GM21717 (cell line): ENCODE measurements around the gene BOLA2B.

ENCODE experiments used
- ATAC-seq: cut with Tn5 transposase; IDR thresholded peaks from one replicate; pipeline ENCODE4 v1.9.1; 2021; ENCODE audit warnings: mild to moderate bottlenecking, moderate library complexity; ENCODE audit not compliant: unreplicated experiment

Gene BOLA2B

DNA sequence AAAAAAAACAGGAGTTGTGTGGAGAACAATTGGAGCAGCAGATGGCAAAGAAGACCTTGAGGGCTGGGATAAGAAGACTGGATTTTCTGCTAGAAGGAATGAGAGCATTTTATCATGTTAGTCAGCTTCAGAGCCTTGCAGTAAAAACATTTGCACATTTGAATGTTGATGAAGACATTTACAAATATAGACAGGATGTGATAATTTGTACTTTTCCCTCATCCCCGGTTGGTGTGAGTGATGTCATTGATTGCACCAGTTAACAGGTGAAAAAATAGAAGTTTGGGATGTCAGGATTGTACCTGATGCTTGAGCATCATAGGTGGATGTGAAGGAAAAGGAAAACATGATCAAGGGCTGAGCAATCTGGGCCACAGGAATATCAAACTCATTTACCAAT lies 47.8 kb downstream of the BOLA2B start:
- no peak for ATAC-seq

DNA sequence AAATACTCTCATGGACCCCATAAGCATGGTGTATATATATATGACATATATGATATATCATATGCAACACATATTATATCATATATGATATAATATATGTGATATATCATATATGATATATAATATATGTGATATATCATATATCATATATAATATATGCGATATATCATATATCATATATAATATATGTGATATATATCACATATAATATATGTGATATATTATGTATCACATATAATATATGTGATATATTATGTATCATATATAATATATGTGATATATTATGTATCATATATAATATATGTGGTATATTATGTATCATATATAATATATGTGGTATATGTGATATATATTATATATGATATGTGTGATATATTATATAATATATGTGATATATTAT lies 48.5 kb downstream of the BOLA2B start:
- no peak for ATAC-seq

DNA sequence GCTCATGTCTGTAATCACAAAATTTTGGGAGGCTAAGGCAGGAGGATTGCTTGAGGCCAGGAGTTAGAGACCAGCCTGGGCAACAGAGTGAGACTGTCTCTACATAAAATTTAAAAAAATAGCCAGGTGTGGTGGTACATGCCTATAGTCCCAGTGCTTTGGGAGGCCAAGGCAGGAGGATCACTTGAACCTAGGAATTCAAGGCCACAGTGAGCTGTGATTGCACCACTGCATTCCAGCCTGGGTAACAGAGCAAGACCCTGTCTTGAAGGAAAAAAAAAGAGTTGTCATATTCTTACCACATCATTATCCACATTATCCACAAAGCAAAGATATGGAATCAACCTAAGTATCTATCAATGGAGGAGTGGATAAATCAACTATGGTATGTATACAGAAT lies 49.4 kb downstream of the BOLA2B start:
- ATAC-seq = no peak

DNA sequence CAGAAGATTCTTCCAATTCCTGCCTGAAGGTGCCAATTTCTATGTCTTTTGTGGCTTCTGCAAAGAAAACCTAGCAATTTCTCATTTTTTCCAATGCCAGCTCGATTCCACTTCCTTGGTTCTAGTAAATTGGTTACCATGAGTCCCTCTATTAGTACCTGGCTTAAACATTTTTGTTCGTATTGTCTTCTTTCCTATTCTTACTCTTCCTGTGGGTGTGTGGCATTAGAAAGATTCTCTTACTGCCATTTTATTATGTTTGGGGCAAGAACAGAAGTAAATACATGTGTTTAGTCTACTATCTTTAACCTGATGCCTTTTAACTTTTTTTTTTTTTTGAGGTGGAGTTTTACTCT lies 50.1 kb downstream of the BOLA2B start:
- ATAC-seq = no peak
